ENCODE measurements around the gene NPAS1. TPM values are rescaled to one million over a fixed set of nuclear protein-coding genes. Genes with fewer than 3 reads are reported as not detected.

NPAS1 gene
- total and polyA plus RNA-seq, 2 of the 13 experiments (the other 11 are each of a cell fraction or from before 2014, with no cell fraction given), result 0.35 to 2.9 TPM

- TF ChIP-seq RBM39 (IDR thresholded peaks at IDR 0.05; ENCODE audit: low read depth, low read length, poor library complexity, severe bottlenecking) (no peak), TSC22D2 (CRISPR knock-in tag; IDR thresholded peaks at IDR 0.05; ENCODE audit: borderline replicate concordance) (no peak), ZNF562 (CRISPR knock-in tag; IDR thresholded peaks at IDR 0.05; ENCODE audit: borderline replicate concordance) (no peak), ZUFSP (CRISPR knock-in tag; IDR thresholded peaks at IDR 0.05; ENCODE audit: borderline replicate concordance) (no peak), ZNF83 (CRISPR knock-in tag; IDR thresholded peaks at IDR 0.05; ENCODE audit: borderline replicate concordance) (0 out of 2 replicates have a peak, but pooled peaks have one; percentile 72), MYNN (CRISPR knock-in tag; IDR thresholded peaks at IDR 0.05; ENCODE audit: low read depth) (0 out of 2 replicates have a peak, but pooled peaks have one; percentile 44), HBP1 (CRISPR knock-in tag; IDR thresholded peaks at IDR 0.05; ENCODE audit: low read depth) (no peak), THAP7 (CRISPR knock-in tag; IDR thresholded peaks at IDR 0.05) (no peak), ZNF607 (CRISPR knock-in tag; IDR thresholded peaks at IDR 0.05; ENCODE audit: borderline replicate concordance) (0 out of 2 replicates have a peak, but pooled peaks have one; percentile 44), NFE2 (CRISPR knock-in tag; IDR thresholded peaks at IDR 0.05) (no peak), MEF2D (CRISPR knock-in tag; IDR thresholded peaks at IDR 0.05) (no peak; the same call in 1 of the 2 replicates), NRL (CRISPR knock-in tag; IDR thresholded peaks at IDR 0.05; ENCODE audit: borderline replicate concordance) (no peak), BRF2 (CRISPR knock-in tag; IDR thresholded peaks at IDR 0.05) (no peak), AKAP8 (CRISPR knock-in tag; IDR thresholded peaks at IDR 0.05) (no peak), ZNF230 (CRISPR knock-in tag; IDR thresholded peaks at IDR 0.05) (no peak), SNAPC5 (CRISPR knock-in tag; IDR thresholded peaks at IDR 0.05; ENCODE audit: borderline replicate concordance) (no peak), FOXA3 (CRISPR knock-in tag; IDR thresholded peaks at IDR 0.05) (no peak), NR2C2 (CRISPR knock-in tag; IDR thresholded peaks at IDR 0.05; ENCODE audit: borderline replicate concordance) (no peak), NR3C1 (CRISPR knock-in tag; IDR thresholded peaks at IDR 0.05) (no peak), ZSCAN20 (CRISPR knock-in tag; IDR thresholded peaks at IDR 0.05; ENCODE audit: borderline replicate concordance) (no peak), ZNF670 (CRISPR knock-in tag; IDR thresholded peaks at IDR 0.05; ENCODE audit: borderline replicate concordance) (no peak), CHD4 (IDR thresholded peaks at IDR 0.05; ENCODE audit: borderline replicate concordance, low read length) (no peak)
Measured at GRCh38 chr19:47035127-47036096, 15.8 kb downstream of the NPAS1 start (continued).
